ENCODE data around the gene PLPP6. TPM values are rescaled to one million over a fixed set of nuclear protein-coding genes. Genes with fewer than 3 reads are reported as not detected.

PLPP6 gene
- total RNA-seq, 1 donor from 2014 or later, result 4.2 TPM

DNA sequence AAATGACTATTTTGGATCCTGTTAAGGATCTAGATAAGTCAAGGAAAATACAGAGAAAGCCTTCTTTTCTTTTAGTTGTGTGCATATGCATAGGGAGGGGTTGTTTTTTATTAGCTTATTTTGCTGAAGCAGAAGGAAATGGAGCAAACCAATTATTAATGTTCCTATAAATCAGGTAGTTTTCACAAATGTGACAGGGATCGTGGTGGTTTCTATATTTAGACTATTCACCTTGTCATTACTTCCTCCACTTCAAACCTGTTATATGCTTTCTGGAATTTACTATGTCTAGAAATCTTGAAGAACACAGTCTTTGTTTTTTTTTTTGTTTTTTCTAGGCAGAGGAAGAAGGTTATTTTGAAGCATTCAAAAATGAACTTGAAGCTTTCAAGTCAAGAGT lies 39.4 kb downstream of the PLPP6 start:
- TF ChIP-seq, protein P1, sequence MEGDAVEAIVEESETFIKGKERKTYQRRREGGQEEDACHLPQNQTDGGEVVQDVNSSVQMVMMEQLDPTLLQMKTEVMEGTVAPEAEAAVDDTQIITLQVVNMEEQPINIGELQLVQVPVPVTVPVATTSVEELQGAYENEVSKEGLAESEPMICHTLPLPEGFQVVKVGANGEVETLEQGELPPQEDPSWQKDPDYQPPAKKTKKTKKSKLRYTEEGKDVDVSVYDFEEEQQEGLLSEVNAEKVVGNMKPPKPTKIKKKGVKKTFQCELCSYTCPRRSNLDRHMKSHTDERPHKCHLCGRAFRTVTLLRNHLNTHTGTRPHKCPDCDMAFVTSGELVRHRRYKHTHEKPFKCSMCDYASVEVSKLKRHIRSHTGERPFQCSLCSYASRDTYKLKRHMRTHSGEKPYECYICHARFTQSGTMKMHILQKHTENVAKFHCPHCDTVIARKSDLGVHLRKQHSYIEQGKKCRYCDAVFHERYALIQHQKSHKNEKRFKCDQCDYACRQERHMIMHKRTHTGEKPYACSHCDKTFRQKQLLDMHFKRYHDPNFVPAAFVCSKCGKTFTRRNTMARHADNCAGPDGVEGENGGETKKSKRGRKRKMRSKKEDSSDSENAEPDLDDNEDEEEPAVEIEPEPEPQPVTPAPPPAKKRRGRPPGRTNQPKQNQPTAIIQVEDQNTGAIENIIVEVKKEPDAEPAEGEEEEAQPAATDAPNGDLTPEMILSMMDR (conservative IDR thresholded peaks at IDR 0.05; ENCODE audit: low read depth, low read length), result no peak
- no peak overlapping the region for H3K4me3 ChIP-seq (ENCODE audit: low read depth, low read length)
- no peak for DNase-seq (ENCODE audit: low read depth)

DNA sequence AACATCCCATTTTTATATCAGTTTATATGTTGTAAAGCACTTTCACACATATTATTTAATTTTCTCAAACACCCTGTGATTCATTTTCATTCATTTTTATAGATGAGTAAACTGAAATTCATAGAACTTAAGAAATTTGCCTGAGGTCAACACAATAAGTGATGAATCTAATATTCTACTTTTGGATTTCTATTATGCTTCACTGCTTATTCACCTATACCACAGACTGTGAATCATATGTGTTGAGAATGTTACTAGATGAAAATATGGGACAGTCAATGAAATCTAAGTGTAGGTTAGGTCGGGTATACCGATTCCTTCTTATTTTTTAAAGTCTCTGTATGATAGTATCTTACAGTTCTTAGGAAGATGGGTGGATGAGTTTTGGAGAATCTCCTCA lies 42.0 kb downstream of the PLPP6 start:
- TF ChIP-seq, protein P1 (conservative IDR thresholded peaks at IDR 0.05; ENCODE audit: low read depth, low read length), result no peak
- H3K4me3 ChIP-seq (ENCODE audit: low read depth, low read length), result no peak overlapping the region
- DNase-seq (ENCODE audit: low read depth), result no peak

DNA sequence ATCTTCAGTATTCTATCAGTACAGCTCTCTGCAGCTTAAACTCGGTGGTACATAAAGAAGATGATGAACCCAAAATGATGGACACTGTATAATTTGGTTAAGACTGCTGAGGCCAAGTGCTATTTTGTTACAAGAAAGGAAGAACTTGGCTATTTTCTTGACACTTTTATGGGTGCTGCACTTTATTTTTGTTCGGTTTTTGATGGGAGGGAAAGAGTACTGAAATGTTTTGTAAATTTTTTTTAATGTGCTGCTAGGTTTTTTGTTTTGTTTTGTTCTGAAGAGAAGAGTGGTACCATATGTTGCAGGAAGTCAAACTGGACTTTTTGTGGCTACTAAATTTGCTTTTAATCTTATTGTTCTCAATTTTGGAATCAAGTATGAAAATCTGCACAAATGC lies 43.9 kb downstream of the PLPP6 start:
- no peak for DNase-seq (ENCODE audit: low read depth)
- TF ChIP-seq, protein P1 (conservative IDR thresholded peaks at IDR 0.05; ENCODE audit: low read depth, low read length), result no peak
- no peak overlapping the region for H3K4me3 ChIP-seq (ENCODE audit: low read depth, low read length)

DNA sequence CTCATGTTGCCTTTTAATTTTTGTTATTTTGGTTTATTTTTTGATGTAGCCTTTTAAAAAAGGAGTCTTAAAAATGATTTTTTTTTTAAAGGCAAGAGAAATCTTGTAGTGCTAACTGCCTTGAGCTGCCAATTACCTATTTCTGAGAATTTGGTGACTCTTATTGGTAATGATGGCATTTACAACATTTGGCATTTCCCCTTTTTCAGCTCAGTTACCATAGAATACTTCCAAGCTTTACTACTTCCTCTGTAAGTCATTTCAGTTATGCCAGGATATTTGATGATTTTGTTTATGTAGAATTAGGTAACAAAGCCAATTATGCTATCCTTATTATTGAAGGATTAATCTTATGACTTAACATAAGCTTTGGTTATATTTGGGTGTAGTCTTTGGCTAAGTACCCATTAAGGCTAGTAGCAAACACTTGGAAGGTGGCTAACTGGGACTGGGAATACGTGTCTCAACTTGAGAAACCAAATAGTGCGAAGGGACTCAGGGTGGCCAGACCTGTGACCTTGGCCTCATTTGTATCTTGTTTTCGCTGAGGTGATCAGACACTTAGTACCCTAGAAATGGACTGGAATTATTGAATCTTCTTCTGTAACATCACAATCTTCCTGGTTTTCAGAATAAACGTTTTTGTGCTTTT lies 45.0 kb downstream of the PLPP6 start:
- H3K4me3 ChIP-seq (ENCODE audit: low read depth, low read length), result no peak overlapping the region
- no peak for DNase-seq (ENCODE audit: low read depth)
- TF ChIP-seq, protein P1 (conservative IDR thresholded peaks at IDR 0.05; ENCODE audit: low read depth, low read length), result no peak

DNA sequence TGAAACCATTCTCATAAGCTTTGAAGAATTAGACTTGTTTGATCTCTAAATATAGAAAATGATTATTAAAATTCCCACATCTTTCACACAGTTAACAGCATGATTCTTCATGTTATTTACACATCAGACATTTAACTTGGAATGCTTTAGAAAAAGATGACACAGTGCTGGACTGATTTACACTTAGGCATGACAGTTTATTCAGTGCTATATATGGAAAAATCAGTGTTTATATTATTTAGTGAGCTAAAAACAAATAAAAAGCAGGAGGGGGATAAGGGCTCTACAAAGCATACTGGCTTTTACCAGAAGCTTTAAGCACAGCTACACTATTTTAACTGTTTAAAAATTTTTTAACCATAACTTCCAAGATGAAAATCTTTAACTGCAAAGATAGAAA lies 47.3 kb downstream of the PLPP6 start:
- DNase-seq (ENCODE audit: low read depth), result no peak
- no peak overlapping the region for H3K4me3 ChIP-seq (ENCODE audit: low read depth, low read length)
- TF ChIP-seq, protein P1 (conservative IDR thresholded peaks at IDR 0.05; ENCODE audit: low read depth, low read length), result no peak

DNA sequence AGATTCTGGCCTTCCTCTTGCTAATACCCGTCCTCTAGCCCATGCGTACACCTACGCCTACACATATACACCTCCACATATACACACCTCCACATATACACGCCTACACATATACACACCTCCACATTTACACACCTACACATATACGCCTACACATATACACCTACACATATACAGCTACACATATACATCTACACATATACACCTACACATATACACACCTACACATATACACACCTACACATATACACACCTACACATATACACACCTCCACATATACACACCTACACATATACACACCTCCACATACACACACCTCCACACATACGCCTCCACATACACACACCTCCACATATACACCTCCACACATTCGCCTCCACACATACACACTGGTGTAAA lies 51.8 kb downstream of the PLPP6 start:
- no peak overlapping the region for H3K4me3 ChIP-seq (ENCODE audit: low read depth, low read length)
- no peak for DNase-seq (ENCODE audit: low read depth)
- TF ChIP-seq, protein P1 (conservative IDR thresholded peaks at IDR 0.05; ENCODE audit: low read depth, low read length), result no peak

Data from epithelial cell of proximal tubule (primary cell).